OCI-LY7 (cell line): ENCODE data around the gene CRIP1.

Source experiments
- EZH2phosphoT487 ChIP-seq: fragments of 200-600 bp; sonication (generic); IDR thresholded peaks from 2 replicates; pipeline ENCODE4 v1.6.1; 2018; ENCODE audit warnings: low read depth, borderline replicate concordance, mild to moderate bottlenecking, mixed run types, antibody characterized with exemption, low read length, moderate library complexity, mixed read lengths
- TF ChIP-seq, protein P1 (sequence below): fragments of 200-600 bp; sonication (generic); conservative IDR thresholded peaks from 2 replicates; pipeline ENCODE4 v1.5.1; 2014; ENCODE audit warnings: mild to moderate bottlenecking, antibody characterized with exemption, low read length, moderate library complexity, mixed read lengths

DNA sequence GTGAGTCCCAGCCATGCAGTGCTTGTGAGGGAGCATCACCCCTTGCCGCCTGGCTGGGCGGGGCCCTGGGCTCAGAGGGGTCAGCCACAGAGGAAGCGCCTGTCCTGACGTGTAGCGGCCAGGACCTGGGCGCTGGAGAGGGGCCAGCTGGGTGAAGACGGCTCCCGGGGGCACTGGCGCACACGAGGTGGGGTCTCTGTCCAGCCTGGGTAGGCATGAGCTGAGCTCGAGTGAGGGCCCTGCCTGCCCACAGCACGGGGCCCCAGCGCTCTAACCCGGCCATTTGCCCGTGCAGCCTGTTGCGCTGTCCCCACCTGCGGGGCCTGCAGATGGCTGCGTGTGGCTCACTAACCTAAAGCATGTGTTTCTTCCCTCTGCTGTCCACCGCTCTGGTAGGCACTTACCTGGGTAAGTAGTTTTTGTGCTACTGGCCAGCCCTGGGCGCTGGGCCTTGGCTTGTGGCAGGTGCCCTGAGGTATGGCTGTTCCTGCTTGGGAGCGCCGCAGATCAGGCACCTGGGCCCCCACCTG, 18.7 kb upstream of the CRIP1 start:
- TF ChIP-seq, protein P1, sequence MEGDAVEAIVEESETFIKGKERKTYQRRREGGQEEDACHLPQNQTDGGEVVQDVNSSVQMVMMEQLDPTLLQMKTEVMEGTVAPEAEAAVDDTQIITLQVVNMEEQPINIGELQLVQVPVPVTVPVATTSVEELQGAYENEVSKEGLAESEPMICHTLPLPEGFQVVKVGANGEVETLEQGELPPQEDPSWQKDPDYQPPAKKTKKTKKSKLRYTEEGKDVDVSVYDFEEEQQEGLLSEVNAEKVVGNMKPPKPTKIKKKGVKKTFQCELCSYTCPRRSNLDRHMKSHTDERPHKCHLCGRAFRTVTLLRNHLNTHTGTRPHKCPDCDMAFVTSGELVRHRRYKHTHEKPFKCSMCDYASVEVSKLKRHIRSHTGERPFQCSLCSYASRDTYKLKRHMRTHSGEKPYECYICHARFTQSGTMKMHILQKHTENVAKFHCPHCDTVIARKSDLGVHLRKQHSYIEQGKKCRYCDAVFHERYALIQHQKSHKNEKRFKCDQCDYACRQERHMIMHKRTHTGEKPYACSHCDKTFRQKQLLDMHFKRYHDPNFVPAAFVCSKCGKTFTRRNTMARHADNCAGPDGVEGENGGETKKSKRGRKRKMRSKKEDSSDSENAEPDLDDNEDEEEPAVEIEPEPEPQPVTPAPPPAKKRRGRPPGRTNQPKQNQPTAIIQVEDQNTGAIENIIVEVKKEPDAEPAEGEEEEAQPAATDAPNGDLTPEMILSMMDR = no peak
- TF ChIP-seq EZH2phosphoT487 = no peak
